Measurements from ENCODE around the gene UBTD2.

DNA sequence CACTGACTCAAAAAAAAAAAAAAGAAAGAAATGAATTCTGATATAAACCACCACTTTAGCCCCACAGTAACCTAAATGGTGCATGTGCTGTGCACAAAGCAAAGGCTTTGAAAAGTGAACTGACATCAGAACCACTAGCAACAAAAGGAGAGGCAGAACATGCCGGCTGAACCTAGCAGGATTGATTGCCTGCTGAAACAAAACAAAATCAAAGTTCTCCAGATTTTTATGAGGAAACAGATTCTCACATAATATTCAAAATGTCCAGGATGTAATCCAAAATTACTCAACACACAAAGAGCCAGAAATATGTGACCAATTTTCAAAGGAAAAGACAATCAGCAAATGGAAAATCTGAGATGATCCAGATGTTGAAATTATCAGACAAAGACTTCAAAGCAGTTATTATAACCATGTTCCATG is 37.9 kb downstream of the UBTD2 start:
- TF ChIP-seq POLR2AphosphoS5 (IDR thresholded peaks at IDR 0.05; ENCODE audit: borderline replicate concordance, low read depth, low read length) (no peak), EZH2 (IDR thresholded peaks at IDR 0.05) (no peak), FOXP2 (optimal IDR thresholded peaks at IDR 0.05; ENCODE audit: control extremely low read depth, extremely low read length, insufficient read depth) (no peak)
